GM12878 (cell line): ENCODE results near the gene ITGAD. TPM values are rescaled to one million over a fixed set of nuclear protein-coding genes. Genes with fewer than 3 reads are reported as not detected.
A peak's percentile ranks its signal among the peaks of the same experiment; 100 is the strongest.

Experiments used
- ATAC-seq: fragments of 200-7000 bp; cut with Tn5 transposase; 3 replicates; pipeline ENCODE4 v1.9.1; 2020; ENCODE audit warnings: mild to moderate bottlenecking, moderate library complexity
- BruUV-seq: library from RNA; stranded (reverse); fragments of 400-500 nt; replicated peaks from 2 replicates; lab custom pipeline; 2021; lab: Mats Ljungman, UMichigan
- CTCF ChIA-PET: fragments of 300-600 bp; sonication (Branson Sonifier 250); formaldehyde crosslinking; extraction: SDS; loops from one replicate; lab custom pipeline; 2021; ENCODE audit warnings: inconsistent platforms; lab: Yijun Ruan, JAX
- POLR2A ChIA-PET: fragments of 350-600 bp; formaldehyde crosslinking; extraction: SDS; loops from one replicate; lab custom pipeline; 2021; ENCODE audit warnings: inconsistent platforms; lab: Charles Lee
- RAD21 ChIA-PET: fragments of 300-600 bp; sonication (Branson Sonifier 250); formaldehyde crosslinking; loops from one replicate; lab custom pipeline; 2023; ENCODE audit warnings: antibody characterized with exemption; ENCODE audit not compliant: unreplicated experiment; lab: Charles Lee
- SMC1A ChIA-PET: fragments of 300-600 bp; sonication (Branson Sonifier 250); formaldehyde crosslinking; loops from one replicate; lab custom pipeline; 2023; ENCODE audit not compliant: unreplicated experiment, uncharacterized antibody; lab: Charles Lee
- DNase-seq: peaks from one replicate; pipeline ENCODE4 v3.0.0-alpha.2; 2011; ENCODE audit warnings: low read depth, low spot score
- FAIRE-seq: peaks from 3 replicates; lab custom pipeline; 2011; peaks lifted over from hg19 to GRCh38; lab: Jason Lieb, UNC
- H2AFZ ChIP-seq: 2 replicates; pipeline ENCODE4 v1.6.0; 2011; ENCODE audit warnings: low read depth, low read length, control low read depth; ENCODE audit not compliant: control insufficient read depth
- H3K27ac ChIP-seq: 2 replicates; pipeline ENCODE4 v1.5.1; 2011; ENCODE audit warnings: control low read depth; ENCODE audit not compliant: control insufficient read depth, insufficient read depth
- H3K27me3 ChIP-seq, 2 experiments: replicated peaks in 1 of 2; 2 replicates each; pipeline versions ENCODE4 v1.6.0 to v1.6.1; 2011; ENCODE audit warnings: low read length in 1 of 2; ENCODE audit not compliant: control insufficient read depth in 2 of 2, insufficient read depth in 2 of 2
- H3K36me3 ChIP-seq, 2 experiments: 2 replicates each; pipeline ENCODE4 v1.5.1; 2011; ENCODE audit warnings: low read length in 1 of 2; ENCODE audit not compliant: control insufficient read depth in 2 of 2, insufficient read depth in 2 of 2
- H3K4me1 ChIP-seq: 2 replicates; pipeline ENCODE4 v1.6.1; 2011; ENCODE audit warnings: mild to moderate bottlenecking, low read length, moderate library complexity, mixed read lengths; ENCODE audit not compliant: control insufficient read depth, insufficient read depth
- H3K4me2 ChIP-seq: 2 replicates; pipeline ENCODE4 v1.6.0; 2011; ENCODE audit warnings: control low read depth; ENCODE audit not compliant: control insufficient read depth, insufficient read depth
- H3K4me3 ChIP-seq: fragments of 200-600 bp; sonication (generic); 2 replicates; pipeline ENCODE4 v1.5.1; 2016
- H3K79me2 ChIP-seq: 2 replicates; pipeline ENCODE4 v1.6.0; 2011; ENCODE audit warnings: low read length; ENCODE audit not compliant: control insufficient read depth, insufficient read depth
- H3K9ac ChIP-seq: 2 replicates; pipeline ENCODE4 v1.8.0; 2011; ENCODE audit warnings: low read length, control low read depth, mixed read lengths; ENCODE audit not compliant: control insufficient read depth, insufficient read depth
- H3K9me3 ChIP-seq: replicated peaks from 3 replicates; pipeline ENCODE4 v1.5.1; 2011; ENCODE audit warnings: mild to moderate bottlenecking, low read length; ENCODE audit not compliant: control insufficient read depth, insufficient read depth
- H4K20me1 ChIP-seq: 2 replicates; pipeline ENCODE4 v1.6.0; 2011; ENCODE audit not compliant: control insufficient read depth, insufficient read depth
- BHLHE40 ChIP-seq, 2 experiments: fragments of 450-650 bp in 1 of 2; IDR thresholded peaks; 2 replicates each; pipeline ENCODE4 v1.6.1; 2011 to 2017; ENCODE audit warnings: low read depth in 2 of 2, borderline replicate concordance in 1 of 2, improper control_type of control experiment in 1 of 2, low read length in 1 of 2, mild to moderate bottlenecking in 1 of 2
- GATAD2B ChIP-seq: fragments of 450-650 bp; conservative IDR thresholded peaks from 2 replicates; pipeline ENCODE4 v1.6.1; 2017; ENCODE audit warnings: low read depth, mild to moderate bottlenecking, moderate library complexity
- LARP7 ChIP-seq: fragments of 450-650 bp; IDR thresholded peaks from 2 replicates; pipeline ENCODE4 v1.6.1; 2017; ENCODE audit warnings: mild to moderate bottlenecking
- NFYB ChIP-seq: IDR thresholded peaks from 2 replicates; pipeline ENCODE4 v1.6.1; 2011; ENCODE audit warnings: low read depth, mild to moderate bottlenecking, low read length, improper control_type of control experiment, moderate library complexity; ENCODE audit not compliant: insufficient read depth
- WGBS: methylation state at CpG from one replicate; pipeline ENCODE4 v1.1.6; 2016; ENCODE audit warnings: low lambda C conversion rate; ENCODE audit not compliant: insufficient replicate concordance, insufficient coverage; ENCODE audit errors: missing lambda C conversion rate; 5-methylcytosine and 5-hydroxymethylcytosine counted together
- in situ Hi-C: fragments of 300-500 bp; cut with MboI; formaldehyde crosslinking; loops from 9 replicates; pipeline ENCODE4 v1.14.3; 2018; ENCODE audit warnings: mixed read lengths
- intact Hi-C: fragments of 100-400 bp; cut with micrococcal nuclease; formaldehyde crosslinking; loops from one replicate; pipeline ENCODE4 v1.14.2; 2022; ENCODE audit not compliant: unreplicated experiment
- polyA plus RNA-seq, 11 experiments: library from polyadenylated mRNA; depleted of rRNA in 4 of 11; unstranded in 6 of 11; stranded (reverse) in 5 of 11; fragments of >200 nt; fragmentation: Nextera tagmentation in 4 of 11; fragmentation: Illumina TruSeq in 1 of 11; extraction: Ambion mirVana in 4 of 11; extraction: Trizol in 1 of 11; gene quantifications; 1 replicate in 1 of 11; 2 replicates in 10 of 11; pipeline versions ENCODE4 v1.2.1 to v1.2.3, GENCODE V29; 2011 to 2016; ENCODE audit warnings: inconsistent platforms in 2 of 11, missing spikeins in 2 of 11, low read depth in 1 of 11
- total RNA-seq, 4 experiments: library from RNA; depleted of rRNA in 3 of 4; stranded (reverse); fragments of >200 nt in 3 of 4; fragmentation: Illumina TruSeq in 1 of 4; extraction: Trizol in 1 of 4; gene quantifications; 2 replicates each; pipeline versions ENCODE4 v1.2.1 to v1.2.3, GENCODE V29; 2013 to 2021
- TF ChIP-seq, protein P1 (sequence below): fragments of 450-650 bp; IDR thresholded peaks from 2 replicates; pipeline ENCODE4 v1.6.1; 2018; ENCODE audit warnings: mild to moderate bottlenecking, low read depth, moderate library complexity; ENCODE audit not compliant: partially characterized antibody

The ITGAD gene
- total and polyA plus RNA-seq, 10 of the 15 experiments (the other 5 are each of a cell fraction or from before 2014, with no cell fraction given) = 0.29 to 4.0 (median 1.2) TPM

DNA sequence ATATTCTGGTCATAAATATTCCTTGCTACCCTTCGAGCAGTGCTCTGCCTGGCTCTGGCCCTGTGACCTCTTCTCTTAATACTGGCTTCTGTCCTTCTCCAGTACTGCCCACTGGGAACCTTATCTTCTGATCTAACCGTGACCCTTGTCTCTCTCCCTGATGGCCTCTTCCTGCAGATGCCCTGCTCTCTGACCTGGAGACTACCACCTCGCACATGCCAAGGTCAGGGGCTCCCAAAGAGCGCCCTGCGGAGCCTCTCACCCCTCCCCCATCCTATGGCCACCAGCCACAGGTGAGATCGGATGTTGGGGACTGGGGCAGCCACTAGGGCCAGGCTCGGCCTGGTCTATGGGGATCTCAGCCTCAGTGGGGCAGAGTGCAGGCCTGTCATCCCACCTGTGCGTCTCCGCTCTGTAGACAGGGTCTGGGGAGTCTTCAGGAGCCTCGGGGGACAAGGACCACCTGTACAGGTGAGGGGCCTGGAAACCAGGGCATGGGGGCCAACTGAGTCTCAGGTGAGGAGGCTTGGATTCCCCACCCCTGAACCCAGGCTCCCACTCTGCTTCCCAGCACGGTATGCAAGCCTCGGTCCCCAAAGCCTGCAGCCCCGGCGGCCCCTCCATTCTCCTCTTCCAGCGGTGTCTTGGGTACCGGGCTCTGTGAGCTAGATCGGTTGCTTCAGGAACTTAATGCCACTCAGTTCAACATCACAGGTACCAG lies 80.3 kb downstream of the ITGAD start:
- Histone ChIP-seq H2AFZ (no peak overlapping the region), H3K9ac (no peak overlapping the region), H3K9me3 (no peaks in the 10 kb centered on the region), H3K4me1 (peaks cover 7% of the 10 kb centered on the region; the same call in 1 of the 2 replicates), H3K4me3 (no peak overlapping the region), H3K4me2 (no peak overlapping the region)
- ChIA-PET RAD21 (no interaction called here), POLR2A (no interaction called here)
- WGBS = 65% methylated on average over 17 of the region's 17 CpGs
- ATAC-seq = no peak
- no TSS peak for BruUV-seq
- no peak for DNase-seq
- FAIRE-seq = no peak
- TF ChIP-seq GATAD2B (no peak), BHLHE40 (IDR thresholded peaks at IDR 0.05; ENCODE audit: borderline replicate concordance in 1 of 2, low read depth in 2 of 2, low read length in 1 of 2) (no peak), LARP7 (no peak), NFYB (0 out of 2 replicates have a peak, but pooled peaks have one; percentile 6)
- TF ChIP-seq, protein P1, sequence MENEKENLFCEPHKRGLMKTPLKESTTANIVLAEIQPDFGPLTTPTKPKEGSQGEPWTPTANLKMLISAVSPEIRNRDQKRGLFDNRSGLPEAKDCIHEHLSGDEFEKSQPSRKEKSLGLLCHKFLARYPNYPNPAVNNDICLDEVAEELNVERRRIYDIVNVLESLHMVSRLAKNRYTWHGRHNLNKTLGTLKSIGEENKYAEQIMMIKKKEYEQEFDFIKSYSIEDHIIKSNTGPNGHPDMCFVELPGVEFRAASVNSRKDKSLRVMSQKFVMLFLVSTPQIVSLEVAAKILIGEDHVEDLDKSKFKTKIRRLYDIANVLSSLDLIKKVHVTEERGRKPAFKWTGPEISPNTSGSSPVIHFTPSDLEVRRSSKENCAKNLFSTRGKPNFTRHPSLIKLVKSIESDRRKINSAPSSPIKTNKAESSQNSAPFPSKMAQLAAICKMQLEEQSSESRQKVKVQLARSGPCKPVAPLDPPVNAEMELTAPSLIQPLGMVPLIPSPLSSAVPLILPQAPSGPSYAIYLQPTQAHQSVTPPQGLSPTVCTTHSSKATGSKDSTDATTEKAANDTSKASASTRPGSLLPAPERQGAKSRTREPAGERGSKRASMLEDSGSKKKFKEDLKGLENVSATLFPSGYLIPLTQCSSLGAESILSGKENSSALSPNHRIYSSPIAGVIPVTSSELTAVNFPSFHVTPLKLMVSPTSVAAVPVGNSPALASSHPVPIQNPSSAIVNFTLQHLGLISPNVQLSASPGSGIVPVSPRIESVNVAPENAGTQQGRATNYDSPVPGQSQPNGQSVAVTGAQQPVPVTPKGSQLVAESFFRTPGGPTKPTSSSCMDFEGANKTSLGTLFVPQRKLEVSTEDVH = no peak
- TF ChIP-seq, all 136 proteins: peak for 1
- Histone ChIP-seq H3K27me3 (peaks cover 0 to 5% of the 10 kb centered on the region in 2 experiments; a peak in 3 of 4 replicates), H4K20me1 (no peaks in the 10 kb centered on the region), H3K79me2 (no peaks in the 10 kb centered on the region), H3K27ac (no peak overlapping the region), H3K36me3 (no peaks in the 10 kb centered on the region)
- intact Hi-C loops = no loop called here
- in situ Hi-C loops = no loop called here
- ChIA-PET SMC1A (interaction anchor here (1.5 kb wide), 1 partner anchor 13 kb away, joined by 3 read pairs; no protein-coding TSS in a partner anchor), CTCF (no interaction called here)
